GM21515 (cell line): ENCODE results near the gene TMEM45B.
"Not testable (repeated sequence)": the region's sequence is repeated elsewhere in the genome, so short reads cannot be mapped to it uniquely, and the experiment has no call there.

Source experiments
- ATAC-seq: cut with Tn5 transposase; IDR thresholded peaks from one replicate; pipeline ENCODE4 v1.9.1; 2021; ENCODE audit not compliant: unreplicated experiment

Gene TMEM45B

GRCh38 chr11:129804012-129804411 is 11.6 kb upstream of the TMEM45B start:
- ATAC-seq = no peak

GRCh38 chr11:129808241-129808640 is 7.4 kb upstream of the TMEM45B start:
- not testable (repeated sequence) for ATAC-seq

DNA sequence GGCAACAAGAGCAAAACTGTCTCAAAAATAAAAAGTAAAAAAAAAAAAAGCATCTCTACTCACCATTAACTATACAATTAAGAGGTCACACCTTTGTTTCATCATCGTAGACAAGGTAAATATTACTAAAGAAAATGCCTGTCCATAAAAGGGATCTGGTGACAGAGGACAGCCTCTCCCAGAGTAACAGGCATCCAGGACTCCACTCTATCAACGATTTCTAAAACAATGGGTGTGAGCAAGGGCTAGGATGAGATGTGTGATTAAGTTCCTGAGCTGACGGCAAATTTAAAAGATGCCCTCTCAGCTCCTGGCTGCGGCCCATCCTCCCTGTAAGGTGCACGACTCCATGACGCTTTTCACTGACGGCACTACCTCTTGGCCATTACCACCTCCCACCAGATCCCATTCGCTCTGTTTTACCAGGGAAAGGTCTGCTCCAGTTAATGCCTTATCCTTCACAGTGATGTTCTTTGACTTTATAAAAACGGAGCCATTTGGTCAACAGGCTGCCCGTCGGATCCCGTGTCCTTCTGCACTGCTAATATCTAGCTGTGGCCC is 2.3 kb upstream of the TMEM45B start:
- ATAC-seq = no peak

- no peak for ATAC-seq
Observed at GRCh38 chr11:129814244-129815014, 1.2 kb upstream of the TMEM45B start.

GRCh38 chr11:129817534-129818051 is 1.9 kb downstream of the TMEM45B start:
- ATAC-seq = no peak

DNA sequence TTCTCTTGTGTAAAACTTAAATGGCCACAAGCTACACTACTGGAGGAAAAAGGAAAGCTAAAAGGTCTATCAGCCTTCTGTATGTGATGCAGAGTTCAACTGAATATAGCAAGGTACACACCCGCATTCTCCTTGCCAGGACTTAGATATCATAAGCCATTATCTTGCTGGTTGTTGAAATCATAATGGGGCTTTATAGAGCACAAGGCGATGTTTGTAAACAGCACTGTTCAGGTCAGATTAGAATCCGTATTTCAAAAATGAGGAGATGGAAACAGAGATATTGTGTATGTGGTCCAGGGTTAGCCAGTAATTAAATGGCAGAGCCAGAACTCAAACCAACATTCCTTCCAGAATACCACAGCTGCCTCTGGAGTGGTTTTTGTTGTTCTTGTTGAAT is 2.6 kb downstream of the TMEM45B start:
- not testable (repeated sequence) for ATAC-seq

- no peak for ATAC-seq
Observed at GRCh38 chr11:129819237-129819636, 3.6 kb downstream of the TMEM45B start.

DNA sequence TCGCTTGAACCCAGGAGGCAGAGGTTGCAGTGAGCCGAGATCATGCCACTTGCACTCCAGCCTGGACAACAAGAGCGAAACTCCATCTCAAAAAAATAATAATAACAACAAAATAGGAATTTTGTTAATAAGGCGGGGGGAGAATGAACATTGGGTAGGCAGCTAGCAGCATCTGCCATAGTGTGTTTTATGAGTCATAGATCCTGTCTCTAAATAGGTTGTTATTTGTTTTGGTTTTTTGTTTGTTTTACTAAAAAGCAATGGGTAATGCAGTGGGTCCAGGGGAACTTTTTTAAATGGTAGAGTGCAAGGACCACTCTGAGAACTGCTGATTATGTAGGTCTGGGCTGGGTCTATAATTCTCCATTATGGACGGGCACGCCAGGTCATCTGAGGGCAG is 4.6 kb downstream of the TMEM45B start:
- ATAC-seq = not testable (repeated sequence)

DNA sequence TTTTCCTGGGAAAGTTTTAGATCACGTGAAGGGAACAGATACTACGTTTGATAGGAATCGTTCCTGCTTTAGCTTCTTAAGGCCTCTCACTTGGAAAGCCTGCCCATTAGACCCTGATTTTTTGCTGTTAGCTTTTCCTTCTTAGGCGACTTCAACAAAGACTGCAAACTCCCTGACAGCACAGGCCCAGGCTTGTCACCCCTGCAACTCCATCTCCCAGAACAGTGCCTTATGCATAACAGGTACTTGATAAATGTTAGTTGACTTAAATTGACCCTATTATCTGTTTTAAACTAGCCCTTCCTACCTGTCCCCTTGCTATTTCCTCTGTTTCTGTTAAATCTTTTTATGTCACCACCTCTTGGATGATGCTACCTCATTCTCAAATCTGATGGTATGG is 7.6 kb downstream of the TMEM45B start:
- ATAC-seq = not testable (repeated sequence)

GRCh38 chr11:129823799-129824198 is 8.2 kb downstream of the TMEM45B start:
- ATAC-seq = not testable (repeated sequence)

DNA sequence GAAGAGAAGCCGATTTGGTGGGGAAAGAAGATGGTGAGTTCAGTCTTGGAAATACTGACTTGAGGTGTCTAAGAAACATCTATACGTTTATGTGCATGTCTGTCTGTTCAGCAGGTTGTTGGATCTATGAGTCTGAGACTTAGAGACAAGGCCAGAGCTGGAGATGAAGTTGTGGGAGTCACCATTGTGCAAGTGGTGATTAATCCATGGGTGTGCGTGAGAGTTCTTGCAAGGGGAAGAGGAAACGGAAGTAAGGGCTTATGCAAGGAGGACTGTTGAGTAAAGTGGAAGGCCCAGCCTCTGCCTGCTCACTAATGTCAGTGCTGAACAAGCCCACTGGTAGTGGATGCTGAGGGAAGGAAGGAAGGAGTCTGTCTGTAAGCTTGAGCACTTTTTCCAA is 9.7 kb downstream of the TMEM45B start:
- ATAC-seq = no peak

- ATAC-seq = no peak
Observed at GRCh38 chr11:129828301-129828836, 12.7 kb downstream of the TMEM45B start.

- ATAC-seq = not testable (repeated sequence)
Observed at GRCh38 chr11:129829497-129829896, 13.8 kb downstream of the TMEM45B start.

GRCh38 chr11:129831227-129831626 is 15.6 kb downstream of the TMEM45B start:
- not testable (repeated sequence) for ATAC-seq

DNA sequence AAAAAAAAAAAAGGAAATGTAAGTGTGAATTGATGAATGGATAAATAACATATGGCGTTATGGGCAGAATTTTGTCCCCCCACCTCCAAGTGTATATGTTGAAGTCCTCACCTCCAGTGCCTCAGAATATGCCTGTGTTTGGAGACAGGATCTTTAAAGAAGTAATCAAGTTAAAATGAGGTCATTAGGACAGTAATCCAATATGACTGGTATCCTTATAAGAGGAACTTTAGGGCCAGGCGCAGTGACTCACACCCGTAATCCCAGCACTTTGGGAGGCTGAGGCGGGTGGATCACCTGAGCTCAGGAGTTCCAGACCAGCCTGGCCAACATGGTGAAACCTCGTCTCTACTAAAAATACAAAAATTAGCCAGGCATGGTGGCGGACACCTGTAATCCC is 17.6 kb downstream of the TMEM45B start:
- ATAC-seq = not testable (repeated sequence)

DNA sequence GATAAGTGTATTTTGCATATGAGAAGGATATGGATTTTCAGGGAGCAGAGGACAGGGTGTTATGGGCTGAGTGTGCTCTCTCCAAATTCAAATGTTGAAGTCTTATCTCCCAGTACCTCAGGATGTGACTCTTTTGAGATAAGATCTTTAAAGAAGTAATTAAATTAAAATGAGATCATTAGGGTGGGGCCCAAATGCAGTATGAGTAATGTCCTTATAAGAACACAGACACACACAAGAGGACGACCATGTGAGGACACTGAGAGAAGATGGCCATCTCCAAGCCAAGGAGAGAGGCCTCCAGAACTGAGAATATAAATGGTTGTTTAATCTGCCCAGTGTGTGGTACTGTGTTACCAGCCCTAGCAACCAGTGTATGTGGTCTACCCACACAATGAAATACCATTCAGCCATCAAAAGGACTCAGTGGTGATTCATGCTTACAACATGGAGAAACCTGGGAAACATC is 20.8 kb downstream of the TMEM45B start:
- not testable (repeated sequence) for ATAC-seq

DNA sequence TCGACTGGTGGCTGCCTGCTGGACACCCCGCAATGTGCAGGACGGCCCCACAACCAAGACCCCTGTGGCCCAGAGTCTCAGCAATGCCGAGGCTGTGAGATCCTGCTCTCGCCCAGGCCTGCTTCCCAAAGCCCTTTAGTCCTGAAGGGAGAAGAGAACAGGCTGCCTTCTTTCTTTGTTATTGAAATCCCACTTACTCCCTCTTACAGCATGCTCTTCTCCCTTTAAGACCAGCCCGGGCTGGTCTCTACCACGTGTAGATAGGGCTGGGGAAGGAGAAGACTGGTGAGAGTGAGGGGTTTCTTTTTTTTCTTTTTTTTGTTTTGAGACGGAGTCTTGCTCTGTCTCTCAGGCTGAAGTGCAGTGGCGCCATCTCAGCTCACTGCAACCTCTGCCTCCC is 21.3 kb downstream of the TMEM45B start:
- ATAC-seq = no peak

GRCh38 chr11:129840236-129840635 is 24.6 kb downstream of the TMEM45B start:
- ATAC-seq = no peak

DNA sequence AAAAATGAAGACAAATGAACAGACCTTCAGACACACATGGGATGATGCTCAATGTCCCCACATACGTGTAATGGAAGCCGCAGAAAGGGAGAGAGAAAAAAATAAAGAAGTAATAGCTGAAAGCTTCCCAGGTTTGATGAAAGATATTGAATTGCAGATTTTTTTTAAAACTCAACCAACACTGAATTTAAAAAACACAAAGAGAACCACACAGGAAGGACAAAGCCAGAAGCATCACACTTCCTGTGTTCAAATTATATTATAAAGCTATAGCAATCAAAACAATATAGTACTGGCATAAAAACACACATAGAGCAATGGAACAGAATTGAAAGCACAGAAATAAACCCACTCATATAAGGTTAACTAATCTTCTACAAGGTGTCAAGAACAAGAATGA is 26.5 kb downstream of the TMEM45B start:
- no peak for ATAC-seq

- no peak for ATAC-seq
Observed at GRCh38 chr11:129846508-129847335, 31.1 kb downstream of the TMEM45B start.

GRCh38 chr11:129847361-129847760 is 31.7 kb downstream of the TMEM45B start:
- ATAC-seq = not testable (repeated sequence)
